ENCODE data around the gene MKRN2OS. TPM values are rescaled to one million over a fixed set of nuclear protein-coding genes. Genes with fewer than 3 reads are reported as not detected.

MKRN2OS gene
- total RNA-seq, 1 experiment from 2014 or later, result not detected

DNA sequence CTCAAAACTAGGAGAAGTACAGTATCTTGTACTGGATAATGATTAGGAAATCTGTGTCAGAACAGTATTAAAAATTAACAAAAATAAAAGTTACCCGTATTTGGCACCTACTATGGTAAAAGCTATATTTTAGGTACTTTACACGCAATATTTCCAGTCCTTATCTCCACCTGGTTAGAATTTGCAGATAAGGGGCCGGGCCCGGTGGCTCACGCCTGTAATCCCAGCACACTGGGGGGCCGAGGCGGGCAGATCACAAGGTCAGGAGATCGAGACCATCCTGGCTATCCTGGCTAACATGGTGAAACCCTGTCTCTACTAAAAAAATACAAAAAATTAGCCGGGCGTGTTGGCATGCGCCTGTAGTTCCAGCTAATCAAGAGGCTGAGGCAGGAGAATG lies 28.4 kb downstream of the MKRN2OS start:
- POLR2A ChIA-PET, result no interaction called here

DNA sequence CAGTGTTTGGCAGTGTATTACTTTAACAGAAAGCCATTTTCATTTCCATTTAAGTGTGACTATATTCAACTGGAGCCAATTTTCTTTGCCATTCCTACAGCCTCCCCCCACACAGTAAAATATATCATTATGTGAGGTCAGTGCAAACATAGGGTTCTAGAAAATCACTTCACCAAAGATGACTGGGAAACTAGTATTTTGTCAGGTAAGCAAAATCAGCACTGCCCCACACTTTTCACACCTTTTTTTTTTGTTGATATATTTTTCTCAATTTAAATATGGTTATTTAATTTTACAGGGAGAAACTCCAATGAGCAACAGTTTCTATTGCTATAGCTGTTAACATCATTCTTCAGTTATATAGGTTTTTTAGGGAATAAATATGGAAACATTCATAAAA lies 29.7 kb downstream of the MKRN2OS start:
- H3K36me3 Mint-ChIP-seq, result peaks cover 13% of the 10 kb centered on the region
- H3K9me3 Mint-ChIP-seq, result no peaks in the 10 kb centered on the region
- H3K4me1 Mint-ChIP-seq, result no peaks in the 10 kb centered on the region
- no peak for DNase-seq (ENCODE audit: low spot score)
- no peak overlapping the region for H3K4me3 Mint-ChIP-seq
- no peaks in the 10 kb centered on the region for H3K27me3 Mint-ChIP-seq (ENCODE audit: low read depth)
- ChIA-PET CTCF (no interaction called here), POLR2A (no interaction called here)
- no peak for ATAC-seq
- TF ChIP-seq, protein P1, sequence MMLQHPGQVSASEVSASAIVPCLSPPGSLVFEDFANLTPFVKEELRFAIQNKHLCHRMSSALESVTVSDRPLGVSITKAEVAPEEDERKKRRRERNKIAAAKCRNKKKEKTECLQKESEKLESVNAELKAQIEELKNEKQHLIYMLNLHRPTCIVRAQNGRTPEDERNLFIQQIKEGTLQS (CRISPR knock-in tag; conservative IDR thresholded peaks at IDR 0.05), result no peak
- TF ChIP-seq RELA (CRISPR knock-in tag; IDR thresholded peaks at IDR 0.05; ENCODE audit: borderline replicate concordance), result no peak
- TF ChIP-seq ZNF317 (CRISPR knock-in tag; IDR thresholded peaks at IDR 0.05; ENCODE audit: borderline replicate concordance, low read depth), result no peak
- no peak for TF ChIP-seq ESRRA (CRISPR knock-in tag; IDR thresholded peaks at IDR 0.05; ENCODE audit: borderline replicate concordance)
- no peak for TF ChIP-seq ZNF138 (CRISPR knock-in tag; conservative IDR thresholded peaks at IDR 0.05)
- no peak overlapping the region for H3K27ac Mint-ChIP-seq

More for the DNA sequence above, 28.4 kb downstream of the MKRN2OS start:
- no peak overlapping the region for H3K27ac Mint-ChIP-seq
- TF ChIP-seq GTF2I (CRISPR knock-in tag; conservative IDR thresholded peaks at IDR 0.05) (no peak), ELF4 (CRISPR knock-in tag; IDR thresholded peaks at IDR 0.05; ENCODE audit: low read depth) (no peak), TEAD4 (CRISPR knock-in tag; IDR thresholded peaks at IDR 0.05) (no peak), JAZF1 (CRISPR knock-in tag; IDR thresholded peaks at IDR 0.05) (no peak), NFYB (CRISPR knock-in tag; conservative IDR thresholded peaks at IDR 0.05; ENCODE audit: low read depth) (no peak), HMGA2 (CRISPR knock-in tag; IDR thresholded peaks at IDR 0.05) (no peak), CBFB (CRISPR knock-in tag; IDR thresholded peaks at IDR 0.05; ENCODE audit: low read depth) (no peak), CREM (CRISPR knock-in tag; IDR thresholded peaks at IDR 0.05) (no peak), FOXP1 (CRISPR knock-in tag; IDR thresholded peaks at IDR 0.05; ENCODE audit: borderline replicate concordance) (no peak), NR3C1 (CRISPR knock-in tag; conservative IDR thresholded peaks at IDR 0.05; ENCODE audit: low read depth) (no peak), FOXK1 (CRISPR knock-in tag; IDR thresholded peaks at IDR 0.05) (no peak), CREB1 (CRISPR knock-in tag; IDR thresholded peaks at IDR 0.05) (no peak), ZNF232 (CRISPR knock-in tag; IDR thresholded peaks at IDR 0.05) (no peak)
- TF ChIP-seq, protein P2, sequence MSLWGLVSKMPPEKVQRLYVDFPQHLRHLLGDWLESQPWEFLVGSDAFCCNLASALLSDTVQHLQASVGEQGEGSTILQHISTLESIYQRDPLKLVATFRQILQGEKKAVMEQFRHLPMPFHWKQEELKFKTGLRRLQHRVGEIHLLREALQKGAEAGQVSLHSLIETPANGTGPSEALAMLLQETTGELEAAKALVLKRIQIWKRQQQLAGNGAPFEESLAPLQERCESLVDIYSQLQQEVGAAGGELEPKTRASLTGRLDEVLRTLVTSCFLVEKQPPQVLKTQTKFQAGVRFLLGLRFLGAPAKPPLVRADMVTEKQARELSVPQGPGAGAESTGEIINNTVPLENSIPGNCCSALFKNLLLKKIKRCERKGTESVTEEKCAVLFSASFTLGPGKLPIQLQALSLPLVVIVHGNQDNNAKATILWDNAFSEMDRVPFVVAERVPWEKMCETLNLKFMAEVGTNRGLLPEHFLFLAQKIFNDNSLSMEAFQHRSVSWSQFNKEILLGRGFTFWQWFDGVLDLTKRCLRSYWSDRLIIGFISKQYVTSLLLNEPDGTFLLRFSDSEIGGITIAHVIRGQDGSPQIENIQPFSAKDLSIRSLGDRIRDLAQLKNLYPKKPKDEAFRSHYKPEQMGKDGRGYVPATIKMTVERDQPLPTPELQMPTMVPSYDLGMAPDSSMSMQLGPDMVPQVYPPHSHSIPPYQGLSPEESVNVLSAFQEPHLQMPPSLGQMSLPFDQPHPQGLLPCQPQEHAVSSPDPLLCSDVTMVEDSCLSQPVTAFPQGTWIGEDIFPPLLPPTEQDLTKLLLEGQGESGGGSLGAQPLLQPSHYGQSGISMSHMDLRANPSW (CRISPR knock-in tag; conservative IDR thresholded peaks at IDR 0.05; ENCODE audit: low read depth), result no peak
- TF ChIP-seq, protein P3, sequence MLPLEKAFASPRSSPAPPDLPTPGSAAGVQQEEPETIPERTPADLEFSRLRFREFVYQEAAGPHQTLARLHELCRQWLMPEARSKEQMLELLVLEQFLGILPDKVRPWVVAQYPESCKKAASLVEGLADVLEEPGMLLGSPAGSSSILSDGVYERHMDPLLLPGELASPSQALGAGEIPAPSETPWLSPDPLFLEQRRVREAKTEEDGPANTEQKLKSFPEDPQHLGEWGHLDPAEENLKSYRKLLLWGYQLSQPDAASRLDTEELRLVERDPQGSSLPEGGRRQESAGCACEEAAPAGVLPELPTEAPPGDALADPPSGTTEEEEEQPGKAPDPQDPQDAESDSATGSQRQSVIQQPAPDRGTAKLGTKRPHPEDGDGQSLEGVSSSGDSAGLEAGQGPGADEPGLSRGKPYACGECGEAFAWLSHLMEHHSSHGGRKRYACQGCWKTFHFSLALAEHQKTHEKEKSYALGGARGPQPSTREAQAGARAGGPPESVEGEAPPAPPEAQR (CRISPR knock-in tag; IDR thresholded peaks at IDR 0.05), result no peak
- TF ChIP-seq, protein P1 (CRISPR knock-in tag; conservative IDR thresholded peaks at IDR 0.05), result no peak
- TF ChIP-seq, protein P4, sequence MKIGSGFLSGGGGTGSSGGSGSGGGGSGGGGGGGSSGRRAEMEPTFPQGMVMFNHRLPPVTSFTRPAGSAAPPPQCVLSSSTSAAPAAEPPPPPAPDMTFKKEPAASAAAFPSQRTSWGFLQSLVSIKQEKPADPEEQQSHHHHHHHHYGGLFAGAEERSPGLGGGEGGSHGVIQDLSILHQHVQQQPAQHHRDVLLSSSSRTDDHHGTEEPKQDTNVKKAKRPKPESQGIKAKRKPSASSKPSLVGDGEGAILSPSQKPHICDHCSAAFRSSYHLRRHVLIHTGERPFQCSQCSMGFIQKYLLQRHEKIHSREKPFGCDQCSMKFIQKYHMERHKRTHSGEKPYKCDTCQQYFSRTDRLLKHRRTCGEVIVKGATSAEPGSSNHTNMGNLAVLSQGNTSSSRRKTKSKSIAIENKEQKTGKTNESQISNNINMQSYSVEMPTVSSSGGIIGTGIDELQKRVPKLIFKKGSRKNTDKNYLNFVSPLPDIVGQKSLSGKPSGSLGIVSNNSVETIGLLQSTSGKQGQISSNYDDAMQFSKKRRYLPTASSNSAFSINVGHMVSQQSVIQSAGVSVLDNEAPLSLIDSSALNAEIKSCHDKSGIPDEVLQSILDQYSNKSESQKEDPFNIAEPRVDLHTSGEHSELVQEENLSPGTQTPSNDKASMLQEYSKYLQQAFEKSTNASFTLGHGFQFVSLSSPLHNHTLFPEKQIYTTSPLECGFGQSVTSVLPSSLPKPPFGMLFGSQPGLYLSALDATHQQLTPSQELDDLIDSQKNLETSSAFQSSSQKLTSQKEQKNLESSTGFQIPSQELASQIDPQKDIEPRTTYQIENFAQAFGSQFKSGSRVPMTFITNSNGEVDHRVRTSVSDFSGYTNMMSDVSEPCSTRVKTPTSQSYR (CRISPR knock-in tag; IDR thresholded peaks at IDR 0.05), result no peak
- TF ChIP-seq, protein P5, sequence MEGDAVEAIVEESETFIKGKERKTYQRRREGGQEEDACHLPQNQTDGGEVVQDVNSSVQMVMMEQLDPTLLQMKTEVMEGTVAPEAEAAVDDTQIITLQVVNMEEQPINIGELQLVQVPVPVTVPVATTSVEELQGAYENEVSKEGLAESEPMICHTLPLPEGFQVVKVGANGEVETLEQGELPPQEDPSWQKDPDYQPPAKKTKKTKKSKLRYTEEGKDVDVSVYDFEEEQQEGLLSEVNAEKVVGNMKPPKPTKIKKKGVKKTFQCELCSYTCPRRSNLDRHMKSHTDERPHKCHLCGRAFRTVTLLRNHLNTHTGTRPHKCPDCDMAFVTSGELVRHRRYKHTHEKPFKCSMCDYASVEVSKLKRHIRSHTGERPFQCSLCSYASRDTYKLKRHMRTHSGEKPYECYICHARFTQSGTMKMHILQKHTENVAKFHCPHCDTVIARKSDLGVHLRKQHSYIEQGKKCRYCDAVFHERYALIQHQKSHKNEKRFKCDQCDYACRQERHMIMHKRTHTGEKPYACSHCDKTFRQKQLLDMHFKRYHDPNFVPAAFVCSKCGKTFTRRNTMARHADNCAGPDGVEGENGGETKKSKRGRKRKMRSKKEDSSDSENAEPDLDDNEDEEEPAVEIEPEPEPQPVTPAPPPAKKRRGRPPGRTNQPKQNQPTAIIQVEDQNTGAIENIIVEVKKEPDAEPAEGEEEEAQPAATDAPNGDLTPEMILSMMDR (IDR thresholded peaks at IDR 0.05), result no peak
- peaks cover 21% of the 10 kb centered on the region for H3K36me3 Mint-ChIP-seq
- CTCF ChIA-PET, result no interaction called here
- no peaks in the 10 kb centered on the region for H3K4me1 Mint-ChIP-seq
- no peaks in the 10 kb centered on the region for H3K27me3 Mint-ChIP-seq (ENCODE audit: low read depth)
- no peak for DNase-seq (ENCODE audit: low spot score)
- H3K4me3 Mint-ChIP-seq, result no peak overlapping the region
- no peak for ATAC-seq
- H3K9me3 Mint-ChIP-seq, result 0 out of 2 replicates have a peak, but pooled peaks cover 3% of the 10 kb centered on the region

All from WTC11 (cell line).